ENCODE measurements around the gene ID4.

DNA sequence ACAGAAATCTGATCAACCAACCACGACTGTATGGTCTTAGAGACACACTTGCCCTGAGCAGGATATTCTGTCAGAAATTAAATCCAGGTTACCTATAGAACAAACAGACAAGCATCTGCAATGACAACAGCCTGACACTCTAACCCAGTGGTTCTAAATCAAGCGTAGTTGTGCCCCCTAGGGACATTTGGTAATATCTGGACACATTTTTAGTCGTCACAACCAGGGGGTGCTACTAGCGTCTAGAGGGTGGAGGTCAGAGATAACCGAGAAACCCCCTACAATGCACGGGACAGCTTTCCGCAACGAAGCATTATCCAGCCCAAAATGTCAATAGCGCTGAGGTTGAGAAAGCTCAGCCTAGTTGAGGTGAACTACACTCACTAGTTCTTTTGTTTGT, 32.3 kb downstream of the ID4 start:
- TF ChIP-seq, protein P1, sequence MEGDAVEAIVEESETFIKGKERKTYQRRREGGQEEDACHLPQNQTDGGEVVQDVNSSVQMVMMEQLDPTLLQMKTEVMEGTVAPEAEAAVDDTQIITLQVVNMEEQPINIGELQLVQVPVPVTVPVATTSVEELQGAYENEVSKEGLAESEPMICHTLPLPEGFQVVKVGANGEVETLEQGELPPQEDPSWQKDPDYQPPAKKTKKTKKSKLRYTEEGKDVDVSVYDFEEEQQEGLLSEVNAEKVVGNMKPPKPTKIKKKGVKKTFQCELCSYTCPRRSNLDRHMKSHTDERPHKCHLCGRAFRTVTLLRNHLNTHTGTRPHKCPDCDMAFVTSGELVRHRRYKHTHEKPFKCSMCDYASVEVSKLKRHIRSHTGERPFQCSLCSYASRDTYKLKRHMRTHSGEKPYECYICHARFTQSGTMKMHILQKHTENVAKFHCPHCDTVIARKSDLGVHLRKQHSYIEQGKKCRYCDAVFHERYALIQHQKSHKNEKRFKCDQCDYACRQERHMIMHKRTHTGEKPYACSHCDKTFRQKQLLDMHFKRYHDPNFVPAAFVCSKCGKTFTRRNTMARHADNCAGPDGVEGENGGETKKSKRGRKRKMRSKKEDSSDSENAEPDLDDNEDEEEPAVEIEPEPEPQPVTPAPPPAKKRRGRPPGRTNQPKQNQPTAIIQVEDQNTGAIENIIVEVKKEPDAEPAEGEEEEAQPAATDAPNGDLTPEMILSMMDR (IDR thresholded peaks at IDR 0.05), result no peak
- TF ChIP-seq POLR2AphosphoS5 (IDR thresholded peaks at IDR 0.05) (no peak), POLR2A (IDR thresholded peaks at IDR 0.05) (no peak)
